ENCODE measurements around the gene MAP4K3.

DNA sequence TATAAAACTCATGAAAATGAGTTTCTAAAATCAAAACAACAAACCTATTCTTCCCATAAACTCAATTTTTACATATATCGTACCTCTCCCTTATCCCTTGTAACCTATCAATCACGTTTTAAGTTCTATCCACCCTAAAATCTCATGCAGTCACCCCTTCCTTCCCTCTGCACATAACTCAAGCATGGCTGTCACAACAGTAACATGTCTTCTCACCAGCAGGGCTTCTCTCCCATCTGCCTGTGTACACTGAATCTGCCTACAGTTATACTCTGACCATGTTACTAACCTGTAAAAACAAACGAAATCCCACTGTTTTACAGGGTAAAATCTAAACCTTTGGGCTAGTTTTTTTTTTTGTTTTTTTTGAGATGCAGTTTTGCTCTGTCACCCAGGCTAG, 68.2 kb downstream of the MAP4K3 start:
- TF ChIP-seq CTCF (IDR thresholded peaks at IDR 0.05) (no peak), EZH2 (IDR thresholded peaks at IDR 0.05; ENCODE audit: borderline replicate concordance, insufficient read depth, low read depth, low read length, poor library complexity, severe bottlenecking) (no peak)

All from B cell (primary cell).